ENCODE data around the gene SYT14.

The SYT14 gene

DNA sequence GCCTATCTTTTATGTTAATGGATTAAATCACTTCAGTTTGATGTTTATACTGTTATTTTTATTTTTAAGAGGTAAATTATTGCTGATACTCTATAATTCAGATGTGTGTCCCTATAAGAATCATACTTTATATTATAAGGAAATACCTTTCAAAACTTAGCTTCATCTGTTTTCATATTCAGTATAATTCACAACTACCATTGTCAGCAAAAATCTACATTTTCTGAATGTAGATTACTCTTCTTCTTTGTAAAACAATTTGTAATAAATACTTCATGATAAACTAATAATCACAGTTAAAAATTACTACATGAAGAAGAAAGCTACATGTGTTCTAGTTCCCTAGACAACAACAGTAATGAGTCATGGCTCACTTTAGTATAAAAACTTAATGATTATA lies 179.2 kb downstream of the SYT14 start:
- no peak for TF ChIP-seq EZH2 (optimal IDR thresholded peaks at IDR 0.05; ENCODE audit: low read depth, low read length)
- TF ChIP-seq CTCF (IDR thresholded peaks at IDR 0.05; ENCODE audit: low read length), result no peak
- TF ChIP-seq EZH2phosphoT487 (IDR thresholded peaks at IDR 0.05; ENCODE audit: low read length), result no peak
- no peaks in the 10 kb centered on the region for H3K9me2 ChIP-seq (replicated peaks; ENCODE audit: insufficient read depth, low read length)
- no peak overlapping the region for H3K9ac ChIP-seq (ENCODE audit: low read length)
- DNase-seq, result no peak
- H3K4me1 ChIP-seq (ENCODE audit: low read length), result no peaks in the 10 kb centered on the region
- no peaks in the 10 kb centered on the region for H3K79me2 ChIP-seq (ENCODE audit: low read length)
- H4K20me1 ChIP-seq (ENCODE audit: insufficient read depth, low read length), result no peaks in the 10 kb centered on the region
- H3K27me3 ChIP-seq (replicated peaks; ENCODE audit: insufficient read depth, low read length), result no peaks in the 10 kb centered on the region
- no peaks in the 10 kb centered on the region for H3K36me3 ChIP-seq (replicated peaks; ENCODE audit: insufficient read depth, low read length)
- H3K9me3 ChIP-seq (replicated peaks; ENCODE audit: insufficient read depth, low read length), result no peaks in the 10 kb centered on the region
- H3K4me3 ChIP-seq (ENCODE audit: low read length), result no peak overlapping the region
- no peak overlapping the region for H3K27ac ChIP-seq (ENCODE audit: low read length)
- H3K4me2 ChIP-seq (ENCODE audit: low read depth, low read length), result no peak overlapping the region
- H3F3A ChIP-seq (ENCODE audit: insufficient read depth, low read length), result no peaks in the 10 kb centered on the region
- no peak overlapping the region for H2AFZ ChIP-seq (ENCODE audit: low read length)

GRCh38 chr1:210117681-210118170 lies 179.7 kb downstream of the SYT14 start:
- no peaks in the 10 kb centered on the region for H3K9me3 ChIP-seq (replicated peaks; ENCODE audit: insufficient read depth, low read length)
- no peak for DNase-seq
- no peak overlapping the region for H3K4me3 ChIP-seq (ENCODE audit: low read length)
- H3K9me2 ChIP-seq (replicated peaks; ENCODE audit: insufficient read depth, low read length), result no peaks in the 10 kb centered on the region
- H3K4me1 ChIP-seq (ENCODE audit: low read length), result no peaks in the 10 kb centered on the region
- no peaks in the 10 kb centered on the region for H3K27me3 ChIP-seq (replicated peaks; ENCODE audit: insufficient read depth, low read length)
- no peak overlapping the region for H3K9ac ChIP-seq (ENCODE audit: low read length)
- H3K79me2 ChIP-seq (ENCODE audit: low read length), result no peaks in the 10 kb centered on the region
- no peak overlapping the region for H3K4me2 ChIP-seq (ENCODE audit: low read depth, low read length)
- no peak overlapping the region for H3K27ac ChIP-seq (ENCODE audit: low read length)
- H3F3A ChIP-seq (ENCODE audit: insufficient read depth, low read length), result no peaks in the 10 kb centered on the region
- no peak for TF ChIP-seq EZH2 (optimal IDR thresholded peaks at IDR 0.05; ENCODE audit: low read depth, low read length)
- no peak for TF ChIP-seq EZH2phosphoT487 (IDR thresholded peaks at IDR 0.05; ENCODE audit: low read length)
- TF ChIP-seq CTCF (IDR thresholded peaks at IDR 0.05; ENCODE audit: low read length), result no peak
- no peaks in the 10 kb centered on the region for H3K36me3 ChIP-seq (replicated peaks; ENCODE audit: insufficient read depth, low read length)
- H2AFZ ChIP-seq (ENCODE audit: low read length), result no peak overlapping the region
- no peaks in the 10 kb centered on the region for H4K20me1 ChIP-seq (ENCODE audit: insufficient read depth, low read length)

- Histone ChIP-seq H3K9ac (ENCODE audit: low read length) (no peak overlapping the region), H3K4me1 (ENCODE audit: low read length) (no peaks in the 10 kb centered on the region), H2AFZ (ENCODE audit: low read length) (no peak overlapping the region), H3F3A (ENCODE audit: insufficient read depth, low read length) (no peaks in the 10 kb centered on the region), H3K36me3 (replicated peaks; ENCODE audit: insufficient read depth, low read length) (no peaks in the 10 kb centered on the region), H3K4me2 (ENCODE audit: low read depth, low read length) (no peak overlapping the region), H3K27ac (ENCODE audit: low read length) (no peak overlapping the region), H3K9me3 (replicated peaks; ENCODE audit: insufficient read depth, low read length) (no peaks in the 10 kb centered on the region), H3K4me3 (ENCODE audit: low read length) (no peak overlapping the region), H3K79me2 (ENCODE audit: low read length) (no peaks in the 10 kb centered on the region), H3K27me3 (replicated peaks; ENCODE audit: insufficient read depth, low read length) (no peaks in the 10 kb centered on the region), H3K9me2 (replicated peaks; ENCODE audit: insufficient read depth, low read length) (no peaks in the 10 kb centered on the region), H4K20me1 (ENCODE audit: insufficient read depth, low read length) (no peaks in the 10 kb centered on the region)
- TF ChIP-seq EZH2 (optimal IDR thresholded peaks at IDR 0.05; ENCODE audit: low read depth, low read length) (no peak), CTCF (IDR thresholded peaks at IDR 0.05; ENCODE audit: low read length) (no peak), EZH2phosphoT487 (IDR thresholded peaks at IDR 0.05; ENCODE audit: low read length) (no peak)
- no peak for DNase-seq
Measured at GRCh38 chr1:210123383-210123782, 185.4 kb downstream of the SYT14 start.
